A549 treated with GW870086 at 1 μM for 4 hours (cell line): ENCODE data around the gene UBN2. TPM values are rescaled to one million over a fixed set of nuclear protein-coding genes. Genes with fewer than 3 reads are reported as not detected.

Experiments
- total RNA-seq: library from RNA; stranded (reverse); fragments of 200-300 nt; extraction: Qiagen RNA extraction; gene quantifications from 5 replicates; pipeline ENCODE4 v1.2.3, GENCODE V29; 2022; ENCODE audit warnings: low read depth

Gene UBN2
- 1.9 to 3.9 TPM (median 2.8 TPM) in 5 replicates for total RNA-seq

GRCh38 chr7:139230774-139231512 is at the start of gene UBN2:
Gene UBN2 (plus strand): TSS chr7:139231237. CDS start chr7:139231485, 248 bp downstream.

GRCh38 chr7:139341058-139341775 is 110.2 kb downstream of the UBN2 start, which contains the start of gene FMC1:
Gene FMC1 (plus strand): TSS chr7:139341337. CDS start chr7:139341385, 48 bp downstream.

Other genes starting within 250 kb of the UBN2 start
- gene KIAA1549, start 249.8 kb upstream of the UBN2 start, total RNA-seq = 4.9 to 6.8 TPM (median 6.2 TPM) in 5 replicates
- gene ZC3HAV1L, start 195.2 kb upstream of the UBN2 start, total RNA-seq = 3.9 to 8.6 TPM (median 7.4 TPM) in 5 replicates
- gene ZC3HAV1, start 121.5 kb upstream of the UBN2 start, total RNA-seq = 31.4 to 36.5 TPM (median 33.6 TPM) in 5 replicates
- 16.8 to 39.9 TPM (median 32.7 TPM) in 5 replicates for gene FMC1, start 110.1 kb downstream of the UBN2 start, total RNA-seq
- 32.7 to 39.7 TPM (median 37.6 TPM) in 5 replicates for gene LUC7L2, start 128.7 kb downstream of the UBN2 start, total RNA-seq